HEK293T (cell line): Measurements from ENCODE around the gene KCNK4.

Experiments used
- ELF4 ChIP-seq: fragments of 450-650 bp; IDR thresholded peaks from 2 replicates; pipeline ENCODE4 v1.6.1; 2017; ENCODE audit warnings: antibody characterized with exemption
- TARDBP ChIP-seq: fragments of 450-650 bp; IDR thresholded peaks from 2 replicates; pipeline ENCODE4 v1.6.1; 2016

DNA sequence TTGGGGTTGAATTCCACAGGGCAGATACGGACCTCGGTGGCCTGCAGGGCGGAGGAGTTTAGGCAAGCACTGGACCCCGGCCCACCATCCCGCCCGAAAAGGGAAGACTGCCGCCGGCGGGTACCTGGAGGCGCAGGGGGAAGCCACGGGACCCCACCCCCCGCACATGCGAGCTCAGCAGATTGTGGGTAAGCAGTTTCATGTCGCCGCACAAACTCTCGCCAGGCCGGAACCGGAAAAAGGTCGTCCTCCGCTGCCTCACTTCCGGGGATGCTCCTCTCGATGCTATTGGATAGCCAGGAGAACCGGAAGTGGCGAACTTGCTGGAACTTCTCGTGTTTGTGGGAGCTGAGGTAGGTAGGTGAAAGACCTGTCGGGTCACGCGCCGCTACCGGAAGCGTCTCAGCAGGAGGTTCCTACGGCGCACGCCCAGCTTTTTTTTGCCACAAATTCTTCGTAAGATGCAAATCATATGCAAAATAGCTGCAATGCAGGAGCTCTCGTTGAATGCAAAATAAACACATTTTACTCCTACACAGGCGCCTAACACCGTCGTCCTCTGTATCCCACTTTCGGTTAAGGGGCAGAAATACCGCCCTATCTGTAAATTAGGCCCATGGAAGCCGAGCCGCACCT lies 26.3 kb downstream of the KCNK4 start, which contains the start of gene TRMT112:
- TF ChIP-seq ELF4 (peak; percentile 85), TARDBP (no peak)
